SK-N-SH (cell line): ENCODE measurements around the gene MMD. TPM values are rescaled to one million over a fixed set of nuclear protein-coding genes. Genes with fewer than 3 reads are reported as not detected.

Experiments used
- CTCF ChIA-PET: fragments of 300-600, 350-600 bp; formaldehyde crosslinking; extraction: SDS; loops from one replicate; lab custom pipeline; 2021; lab: Yijun Ruan, JAX
- POLR2A ChIA-PET: fragments of 350-600 bp; sonication (Branson Sonifier 250); formaldehyde crosslinking; extraction: SDS; loops from one replicate; lab custom pipeline; 2020; ENCODE audit warnings: antibody characterized with exemption, inconsistent platforms; lab: Yijun Ruan, JAX
- DNase-seq: peaks from one replicate; pipeline ENCODE4 v3.0.0; 2012
- H2AFZ ChIP-seq: fragments of 200-600 bp; sonication (generic); 2 replicates; pipeline ENCODE4 v1.8.1; 2016; ENCODE audit warnings: antibody characterized with exemption, mild to moderate bottlenecking, low read depth
- H3F3A ChIP-seq: fragments of 200-600 bp; sonication (generic); replicated peaks from 2 replicates; pipeline ENCODE3; 2016; ENCODE audit warnings: antibody characterized with exemption, mild to moderate bottlenecking; ENCODE audit not compliant: insufficient read depth
- H3K27ac ChIP-seq, 2 experiments: fragments of 200-500 bp in 1 of 2; fragments of 200-600 bp in 1 of 2; sonication (Bioruptor generic) in 1 of 2; sonication (generic), shearing (Covaris generic) in 1 of 2; 2 replicates each; pipeline versions ENCODE4 v1.5.1 to v1.6.1; 2014 to 2016; ENCODE audit warnings: low read depth in 2 of 2, inconsistent platforms in 1 of 2, low read length in 1 of 2, mild to moderate bottlenecking in 1 of 2, mixed read lengths in 1 of 2
- H3K27me3 ChIP-seq: fragments of 200-600 bp; sonication (generic), shearing (Covaris generic); 2 replicates; pipeline ENCODE4 v1.6.1; 2016; ENCODE audit warnings: mixed run types; ENCODE audit not compliant: insufficient read depth
- H3K36me3 ChIP-seq, 2 experiments: fragments of 200-500 bp in 1 of 2; fragments of 200-600 bp in 1 of 2; sonication (Bioruptor generic) in 1 of 2; sonication (generic) in 1 of 2; replicated peaks in 1 of 2; 2 replicates each; pipeline versions ENCODE3 to v1.5.1; 2014 to 2016; ENCODE audit warnings: low read length in 1 of 2, mild to moderate bottlenecking in 1 of 2; ENCODE audit not compliant: insufficient read depth in 2 of 2, control insufficient read depth in 1 of 2
- H3K4me1 ChIP-seq, 2 experiments: fragments of 200-500 bp in 1 of 2; fragments of 200-600 bp in 1 of 2; sonication (Bioruptor generic) in 1 of 2; sonication (generic), shearing (Covaris generic) in 1 of 2; 2 replicates each; pipeline versions ENCODE4 v1.5.1 to v1.6.1; 2014 to 2016; ENCODE audit warnings: low read depth in 1 of 2, low read length in 1 of 2, mixed run types in 1 of 2; ENCODE audit not compliant: insufficient read depth in 2 of 2, control insufficient read depth in 1 of 2
- H3K4me2 ChIP-seq: fragments of 200-600 bp; sonication (generic), shearing (Covaris generic); 2 replicates; pipeline ENCODE4 v1.6.1; 2017; ENCODE audit warnings: mixed run types
- H3K4me3 ChIP-seq, 2 experiments: fragments of 200-500 bp in 1 of 2; fragments of 200-600 bp in 1 of 2; sonication (Bioruptor generic) in 1 of 2; sonication (generic), shearing (Covaris generic) in 1 of 2; 2 replicates each; pipeline versions ENCODE4 v1.5.1 to v1.8.1; 2014 to 2016; ENCODE audit warnings: low read depth in 2 of 2, inconsistent platforms in 1 of 2, low read length in 1 of 2, mild to moderate bottlenecking in 1 of 2, mixed read lengths in 1 of 2, moderate library complexity in 1 of 2
- H3K79me2 ChIP-seq: fragments of 200-600 bp; sonication (generic); 2 replicates; pipeline ENCODE4 v1.8.1; 2017; ENCODE audit warnings: mild to moderate bottlenecking; ENCODE audit not compliant: insufficient read depth
- H3K9ac ChIP-seq: fragments of 200-600 bp; sonication (generic); 2 replicates; pipeline ENCODE4 v1.6.1; 2017; ENCODE audit warnings: mixed run types
- H3K9me2 ChIP-seq: fragments of 200-600 bp; sonication (generic); 2 replicates; pipeline ENCODE4 v1.6.1; 2017; ENCODE audit warnings: mixed run types
- H3K9me3 ChIP-seq: fragments of 200-600 bp; sonication (generic); 2 replicates; pipeline ENCODE4 v1.6.1; 2017; ENCODE audit warnings: mixed run types, mild to moderate bottlenecking, moderate library complexity
- H4K20me1 ChIP-seq: fragments of 200-600 bp; sonication (generic); 2 replicates; pipeline ENCODE4 v1.6.1; 2017; ENCODE audit warnings: mild to moderate bottlenecking, mixed run types; ENCODE audit not compliant: insufficient read depth
- CHD2 ChIP-seq: fragments of 150-350 bp; IDR thresholded peaks from 2 replicates; pipeline ENCODE4 v1.6.1; 2018; ENCODE audit warnings: low read length; ENCODE audit not compliant: partially characterized antibody
- ELF1 ChIP-seq: IDR thresholded peaks from 2 replicates; pipeline ENCODE4 v1.4.0; 2012
- EZH2phosphoT487 ChIP-seq: fragments of 200-600 bp; sonication (generic); IDR thresholded peaks from 2 replicates; pipeline ENCODE4 v1.6.1; 2017; ENCODE audit warnings: low read depth, mixed run types, mild to moderate bottlenecking, antibody characterized with exemption, moderate library complexity, borderline replicate concordance
- FOXJ3 ChIP-seq: sonication (generic); formaldehyde crosslinking; IDR thresholded peaks from 2 replicates; pipeline ENCODE4 v1.5.1; 2020; ENCODE audit warnings: mild to moderate bottlenecking, missing genetic modification reagents
- GATA2 ChIP-seq: sonication (generic); formaldehyde crosslinking; IDR thresholded peaks from 2 replicates; pipeline ENCODE4 v1.5.0; 2020; ENCODE audit warnings: mild to moderate bottlenecking, missing genetic modification reagents
- MEF2A ChIP-seq: IDR thresholded peaks from 2 replicates; pipeline ENCODE4 v1.4.0; 2012; ENCODE audit warnings: low read depth, borderline replicate concordance
- MXI1 ChIP-seq: IDR thresholded peaks from 2 replicates; pipeline ENCODE4 v1.6.1; 2012; ENCODE audit warnings: mild to moderate bottlenecking, low read depth, low read length, improper control_type of control experiment
- NRF1 ChIP-seq: IDR thresholded peaks from 2 replicates; pipeline ENCODE4 v1.6.1; 2012; ENCODE audit warnings: low read depth, mild to moderate bottlenecking, low read length
- RAD21 ChIP-seq: IDR thresholded peaks from 2 replicates; pipeline ENCODE4 v1.6.1; 2012; ENCODE audit warnings: mild to moderate bottlenecking, low read length
- RFX5 ChIP-seq: IDR thresholded peaks from 2 replicates; pipeline ENCODE4 v1.6.1; 2012; ENCODE audit warnings: mild to moderate bottlenecking, improper control_type of control experiment, low read length
- SIN3A ChIP-seq: IDR thresholded peaks from 2 replicates; pipeline ENCODE4 v1.6.1; 2012; ENCODE audit warnings: low read depth, mild to moderate bottlenecking, low read length, moderate library complexity, borderline replicate concordance
- SMC3 ChIP-seq: IDR thresholded peaks from 2 replicates; pipeline ENCODE4 v1.6.1; 2012; ENCODE audit warnings: low read depth, low read length, improper control_type of control experiment
- TAF1 ChIP-seq: IDR thresholded peaks from 2 replicates; pipeline ENCODE4 v1.6.1; 2012; ENCODE audit warnings: low read depth, mild to moderate bottlenecking, low read length, moderate library complexity, borderline replicate concordance
- WGBS: methylation state at CpG from one replicate; pipeline ENCODE4 v1.1.6; 2017; ENCODE audit warnings: low lambda C conversion rate; 5-methylcytosine and 5-hydroxymethylcytosine counted together
- polyA plus RNA-seq, 3 experiments: library from polyadenylated mRNA; depleted of rRNA; stranded (reverse); fragments of >200 nt; gene quantifications; 2 replicates each; pipeline ENCODE4 v1.2.3, GENCODE V29; 2012
- TF ChIP-seq, protein P1 (sequence below): IDR thresholded peaks from 2 replicates; pipeline ENCODE4 v1.4.0; 2012; ENCODE audit warnings: low read depth, borderline replicate concordance
- TF ChIP-seq, protein P2 (sequence below): IDR thresholded peaks from 2 replicates; pipeline ENCODE4 v1.4.0; 2012; ENCODE audit warnings: low read depth
- TF ChIP-seq, protein P3 (sequence below): fragments of 200-600 bp; sonication (generic); IDR thresholded peaks from 2 replicates; pipeline ENCODE4 v1.6.1; 2017; ENCODE audit warnings: antibody characterized with exemption, mild to moderate bottlenecking, moderate library complexity
- TF ChIP-seq, protein P4 (sequence below): fragments of 150-350 bp; IDR thresholded peaks from 2 replicates; pipeline ENCODE4 v1.6.1; 2017; ENCODE audit warnings: antibody characterized with exemption, low read length, low read depth, borderline replicate concordance

Gene MMD
- polyA plus RNA-seq, 1 of the 3 experiments (the other 2 are of a cell fraction): 10.9 TPM

DNA sequence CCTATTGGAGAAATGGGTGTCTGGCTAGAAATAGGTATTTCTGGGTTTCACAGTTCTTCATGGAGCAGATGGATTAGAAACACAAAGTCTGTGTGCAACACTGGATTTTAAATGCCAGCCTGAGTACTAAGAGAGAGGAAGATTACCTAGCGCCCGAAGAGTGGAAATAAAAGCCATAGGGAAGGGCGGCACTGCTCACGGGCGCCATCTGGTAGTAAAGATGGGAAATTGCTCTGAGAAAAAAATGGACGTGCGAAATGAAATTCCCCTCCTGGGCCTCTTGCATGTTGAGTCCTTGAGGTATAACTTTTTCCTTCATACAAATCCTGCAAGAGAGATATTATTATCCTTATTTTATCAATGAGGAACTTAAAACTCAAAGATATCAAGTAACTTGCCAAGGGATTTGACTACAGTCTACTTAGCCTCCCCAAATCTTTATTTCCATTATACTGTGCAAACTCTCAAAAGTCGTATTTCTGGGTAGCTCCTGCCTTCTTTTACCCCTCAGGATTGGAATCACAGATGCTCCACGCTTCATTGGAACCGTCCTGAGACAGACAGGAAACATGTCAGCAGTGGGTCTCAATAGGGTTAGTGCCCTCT, 72.8 kb downstream of the MMD start:
- H3K9me2 ChIP-seq: no peaks in the 10 kb centered on the region
- no peaks in the 10 kb centered on the region for H3K79me2 ChIP-seq
- no peaks in the 10 kb centered on the region for H3F3A ChIP-seq
- H3K4me2 ChIP-seq: no peak overlapping the region
- peak; percentile 57 for DNase-seq
- H3K9me3 ChIP-seq: no peaks in the 10 kb centered on the region
- ChIA-PET CTCF (interaction anchor here (0.5 to 6.9 kb wide), 69 partner anchors 8 to 432 kb away, joined by 3 to 104 read pairs (median 4); partner anchors contain the start of genes HLF and SMIM36), POLR2A (no interaction called here)
- peak overlapping the region; percentile 14; the same call in 1 of the 2 replicates for H2AFZ ChIP-seq
- no peak overlapping the region for H3K4me3 ChIP-seq
- H3K27ac ChIP-seq: no peak overlapping the region
- no peaks in the 10 kb centered on the region for H4K20me1 ChIP-seq
- TF ChIP-seq MEF2A (no peak), TAF1 (no peak), SMC3 (peak; percentile 98), EZH2phosphoT487 (no peak), RFX5 (peak; percentile 10; the same call in 1 of the 2 replicates), NRF1 (peak; percentile 25; the same call in 1 of the 2 replicates), FOXJ3 (CRISPR knock-in tag) (no peak), RAD21 (peak; percentile 91), CHD2 (peak; percentile 17)
- TF ChIP-seq, protein P1, sequence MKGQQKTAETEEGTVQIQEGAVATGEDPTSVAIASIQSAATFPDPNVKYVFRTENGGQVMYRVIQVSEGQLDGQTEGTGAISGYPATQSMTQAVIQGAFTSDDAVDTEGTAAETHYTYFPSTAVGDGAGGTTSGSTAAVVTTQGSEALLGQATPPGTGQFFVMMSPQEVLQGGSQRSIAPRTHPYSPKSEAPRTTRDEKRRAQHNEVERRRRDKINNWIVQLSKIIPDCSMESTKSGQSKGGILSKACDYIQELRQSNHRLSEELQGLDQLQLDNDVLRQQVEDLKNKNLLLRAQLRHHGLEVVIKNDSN: no peak
- TF ChIP-seq, protein P2, sequence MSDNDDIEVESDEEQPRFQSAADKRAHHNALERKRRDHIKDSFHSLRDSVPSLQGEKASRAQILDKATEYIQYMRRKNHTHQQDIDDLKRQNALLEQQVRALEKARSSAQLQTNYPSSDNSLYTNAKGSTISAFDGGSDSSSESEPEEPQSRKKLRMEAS: no peak
- TF ChIP-seq, protein P3, sequence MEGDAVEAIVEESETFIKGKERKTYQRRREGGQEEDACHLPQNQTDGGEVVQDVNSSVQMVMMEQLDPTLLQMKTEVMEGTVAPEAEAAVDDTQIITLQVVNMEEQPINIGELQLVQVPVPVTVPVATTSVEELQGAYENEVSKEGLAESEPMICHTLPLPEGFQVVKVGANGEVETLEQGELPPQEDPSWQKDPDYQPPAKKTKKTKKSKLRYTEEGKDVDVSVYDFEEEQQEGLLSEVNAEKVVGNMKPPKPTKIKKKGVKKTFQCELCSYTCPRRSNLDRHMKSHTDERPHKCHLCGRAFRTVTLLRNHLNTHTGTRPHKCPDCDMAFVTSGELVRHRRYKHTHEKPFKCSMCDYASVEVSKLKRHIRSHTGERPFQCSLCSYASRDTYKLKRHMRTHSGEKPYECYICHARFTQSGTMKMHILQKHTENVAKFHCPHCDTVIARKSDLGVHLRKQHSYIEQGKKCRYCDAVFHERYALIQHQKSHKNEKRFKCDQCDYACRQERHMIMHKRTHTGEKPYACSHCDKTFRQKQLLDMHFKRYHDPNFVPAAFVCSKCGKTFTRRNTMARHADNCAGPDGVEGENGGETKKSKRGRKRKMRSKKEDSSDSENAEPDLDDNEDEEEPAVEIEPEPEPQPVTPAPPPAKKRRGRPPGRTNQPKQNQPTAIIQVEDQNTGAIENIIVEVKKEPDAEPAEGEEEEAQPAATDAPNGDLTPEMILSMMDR: peak; percentile 98
- peaks cover 0 to 2% of the 10 kb centered on the region in 2 experiments; a peak in 1 of 4 replicates for H3K4me1 ChIP-seq
- no peaks in the 10 kb centered on the region for H3K27me3 ChIP-seq
- no peaks in the 10 kb centered on the region for H3K36me3 ChIP-seq
- no peak overlapping the region for H3K9ac ChIP-seq
- WGBS: 9% methylated on average over 10 of the region's 10 CpGs

DNA sequence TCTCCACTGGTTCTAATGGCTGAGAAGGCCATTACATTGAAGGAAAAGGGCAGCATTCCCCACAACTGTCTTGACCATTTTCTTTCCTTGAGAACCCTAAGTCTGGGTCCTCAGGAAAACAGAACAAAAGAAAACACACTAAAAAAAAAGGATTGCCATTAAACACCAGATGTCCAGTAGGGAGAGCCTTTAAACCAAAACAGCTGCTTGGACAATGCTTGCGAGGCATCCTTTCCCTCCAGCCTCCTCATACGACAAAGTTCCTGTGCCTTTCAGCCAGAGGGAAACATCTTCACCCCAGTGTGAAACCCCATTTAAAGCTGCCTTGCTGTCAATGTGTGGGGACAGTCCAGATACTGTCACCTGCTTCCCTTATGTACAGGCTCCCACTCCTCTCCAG, 74.3 kb downstream of the MMD start:
- POLR2A ChIA-PET: no interaction called here
- TF ChIP-seq SMC3 (no peak), NRF1 (no peak), ELF1 (no peak), SIN3A (no peak), MXI1 (no peak), GATA2 (CRISPR knock-in tag) (no peak)
- TF ChIP-seq, protein P2: no peak
- TF ChIP-seq, protein P4, sequence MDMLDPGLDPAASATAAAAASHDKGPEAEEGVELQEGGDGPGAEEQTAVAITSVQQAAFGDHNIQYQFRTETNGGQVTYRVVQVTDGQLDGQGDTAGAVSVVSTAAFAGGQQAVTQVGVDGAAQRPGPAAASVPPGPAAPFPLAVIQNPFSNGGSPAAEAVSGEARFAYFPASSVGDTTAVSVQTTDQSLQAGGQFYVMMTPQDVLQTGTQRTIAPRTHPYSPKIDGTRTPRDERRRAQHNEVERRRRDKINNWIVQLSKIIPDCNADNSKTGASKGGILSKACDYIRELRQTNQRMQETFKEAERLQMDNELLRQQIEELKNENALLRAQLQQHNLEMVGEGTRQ: no peak
- TF ChIP-seq, protein P3: no peak
- TF ChIP-seq, protein P1: no peak

More for the DNA sequence above, 74.3 kb downstream of the MMD start:
- no peak for DNase-seq
- Histone ChIP-seq H3K9me3 (no peaks in the 10 kb centered on the region), H3K79me2 (no peaks in the 10 kb centered on the region), H3F3A (no peaks in the 10 kb centered on the region), H2AFZ (no peak overlapping the region), H3K4me2 (no peak overlapping the region), H3K9me2 (no peaks in the 10 kb centered on the region), H3K4me1 (peaks cover 0 to 2% of the 10 kb centered on the region in 2 experiments; a peak in 1 of 4 replicates), H4K20me1 (no peaks in the 10 kb centered on the region), H3K9ac (no peak overlapping the region), H3K36me3 (no peaks in the 10 kb centered on the region), H3K4me3 (no peak overlapping the region), H3K27ac (no peak overlapping the region), H3K27me3 (no peaks in the 10 kb centered on the region)
- WGBS: 91% methylated on average over 2 of the region's 2 CpGs
- CTCF ChIA-PET: interaction anchor here (0.8 to 6.9 kb wide), 32 partner anchors 9 to 443 kb away, joined by 3 to 104 read pairs (median 5); no protein-coding TSS in a partner anchor
